GM19452 (cell line): ENCODE data around the gene HAND1.
A peak's percentile ranks its signal among the peaks of the same experiment; 100 is the strongest.

Source experiments
- ATAC-seq: cut with Tn5 transposase; IDR thresholded peaks from one replicate; pipeline ENCODE4 v1.9.1; 2021; ENCODE audit not compliant: unreplicated experiment

Gene HAND1

DNA sequence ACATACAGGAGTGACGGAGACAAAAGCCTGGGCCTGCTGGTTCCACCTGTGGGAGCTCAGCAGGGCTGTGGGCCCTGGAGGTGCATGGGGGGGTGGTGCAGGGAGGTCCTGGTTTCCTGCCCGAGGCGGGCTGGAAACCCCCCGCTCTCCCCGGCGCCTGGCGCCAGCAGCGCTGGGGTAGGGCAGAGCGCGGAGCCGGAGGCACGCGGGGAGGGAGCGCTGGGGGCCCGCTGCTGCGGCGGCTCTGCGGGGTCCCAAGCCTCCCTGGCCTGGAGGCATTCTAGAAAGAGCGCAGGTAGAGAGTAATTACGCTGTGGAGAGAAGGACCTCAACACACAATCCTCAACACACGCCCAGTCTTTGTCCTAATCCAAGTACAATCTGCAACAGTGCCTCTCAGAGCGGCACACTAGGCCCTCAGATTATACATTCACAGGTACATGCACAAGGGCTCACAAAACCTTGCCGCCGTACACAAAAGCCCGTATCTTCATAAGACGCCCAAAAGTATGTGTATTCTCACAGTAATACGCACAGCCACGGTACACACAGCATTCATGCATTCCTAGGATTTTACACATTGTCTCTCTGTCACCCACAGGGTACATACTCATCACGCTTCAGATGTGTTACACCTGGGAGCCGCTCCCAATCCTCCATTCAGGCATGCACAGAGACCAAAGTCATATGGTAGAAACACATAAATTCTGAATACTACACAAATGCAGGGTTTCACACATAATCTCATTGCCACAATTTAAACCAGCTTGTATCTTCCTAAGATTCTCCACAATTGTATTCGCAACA is 2.1 kb upstream of the HAND1 start:
- no peak for ATAC-seq

DNA sequence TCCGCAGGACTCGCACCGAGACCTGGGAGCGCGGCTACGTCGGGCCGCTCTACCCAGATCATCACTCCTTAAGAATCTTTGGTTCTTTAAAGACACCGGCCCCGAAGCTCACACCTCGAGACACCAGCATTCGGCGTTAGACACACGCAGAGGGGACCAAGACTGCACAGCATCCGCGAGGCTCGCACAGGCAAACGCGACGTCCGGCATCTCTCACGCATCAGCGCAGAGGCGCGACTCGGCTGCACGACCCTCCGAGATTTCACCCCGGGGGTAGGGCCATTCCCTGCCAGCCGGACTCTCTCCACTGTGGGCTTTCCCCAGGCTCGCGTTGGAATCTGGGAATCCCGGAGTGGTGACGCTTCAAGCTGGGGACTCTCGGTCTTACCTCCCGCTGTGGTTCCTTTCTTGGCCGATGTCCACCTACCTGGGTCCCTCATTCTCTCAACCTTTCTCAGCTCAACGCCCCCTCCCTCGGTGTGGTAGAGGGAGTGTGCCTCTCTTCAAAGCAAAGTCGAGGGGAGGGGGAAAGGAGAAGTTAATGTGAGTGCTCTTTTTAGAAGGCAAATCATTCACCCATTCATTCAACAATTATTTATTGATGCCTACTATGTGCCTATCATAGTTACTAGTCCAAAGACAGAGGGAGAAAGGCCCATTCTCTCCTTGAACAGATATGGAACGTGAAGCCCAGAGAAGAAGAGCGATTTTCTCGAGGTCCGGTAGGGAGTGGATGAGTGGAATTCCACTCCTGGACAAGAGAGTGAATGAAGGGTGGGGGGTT is 1.3 kb upstream of the HAND1 start:
- no peak for ATAC-seq

- no peak for ATAC-seq
Observed at GRCh38 chr5:154478752-154479159, 729 bp upstream of the HAND1 start.

- ATAC-seq: no peak
Observed at GRCh38 chr5:154477382-154478223, 424 bp downstream of the HAND1 start.

DNA sequence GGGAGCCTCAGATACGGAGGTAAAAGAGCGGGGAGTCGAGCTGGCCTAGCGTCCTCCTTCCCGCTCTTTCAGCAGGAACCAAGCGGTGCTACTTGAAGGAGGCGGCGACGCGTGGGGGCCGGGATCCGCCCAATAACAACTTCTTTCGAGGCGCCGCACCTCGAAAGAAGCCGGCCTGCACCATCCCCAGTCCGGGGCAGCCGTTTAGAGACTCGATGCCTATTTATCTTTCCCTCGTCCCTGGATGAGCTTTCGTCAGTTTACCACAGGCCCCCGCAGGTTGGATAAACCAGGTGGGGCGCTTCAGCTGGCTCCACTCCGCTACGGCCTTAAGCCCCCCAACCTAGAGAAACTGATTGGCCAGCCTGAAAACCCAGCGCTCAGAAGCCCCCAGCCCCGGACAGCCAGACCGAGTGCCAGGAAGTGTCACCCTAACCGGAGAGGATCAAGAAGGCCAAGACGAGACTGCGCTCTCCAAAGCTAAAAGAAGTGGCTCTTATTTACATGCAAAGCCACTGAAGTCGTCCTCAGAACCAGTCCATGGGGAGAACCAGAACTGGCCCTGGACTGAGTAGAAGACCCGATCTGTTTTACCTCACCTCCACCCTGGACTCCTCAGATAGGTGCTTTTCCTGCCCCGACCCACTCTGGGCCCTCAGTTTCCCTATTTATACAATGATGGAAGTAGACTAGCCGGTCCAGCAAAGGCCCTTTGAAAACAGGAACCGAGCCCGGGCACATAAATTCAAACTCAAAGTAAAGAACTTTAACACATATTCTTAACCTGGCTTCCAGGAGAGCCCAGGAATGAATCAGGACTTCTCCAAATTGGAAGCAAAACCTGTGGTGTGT is 1.4 kb downstream of the HAND1 start:
- ATAC-seq: no peak

DNA sequence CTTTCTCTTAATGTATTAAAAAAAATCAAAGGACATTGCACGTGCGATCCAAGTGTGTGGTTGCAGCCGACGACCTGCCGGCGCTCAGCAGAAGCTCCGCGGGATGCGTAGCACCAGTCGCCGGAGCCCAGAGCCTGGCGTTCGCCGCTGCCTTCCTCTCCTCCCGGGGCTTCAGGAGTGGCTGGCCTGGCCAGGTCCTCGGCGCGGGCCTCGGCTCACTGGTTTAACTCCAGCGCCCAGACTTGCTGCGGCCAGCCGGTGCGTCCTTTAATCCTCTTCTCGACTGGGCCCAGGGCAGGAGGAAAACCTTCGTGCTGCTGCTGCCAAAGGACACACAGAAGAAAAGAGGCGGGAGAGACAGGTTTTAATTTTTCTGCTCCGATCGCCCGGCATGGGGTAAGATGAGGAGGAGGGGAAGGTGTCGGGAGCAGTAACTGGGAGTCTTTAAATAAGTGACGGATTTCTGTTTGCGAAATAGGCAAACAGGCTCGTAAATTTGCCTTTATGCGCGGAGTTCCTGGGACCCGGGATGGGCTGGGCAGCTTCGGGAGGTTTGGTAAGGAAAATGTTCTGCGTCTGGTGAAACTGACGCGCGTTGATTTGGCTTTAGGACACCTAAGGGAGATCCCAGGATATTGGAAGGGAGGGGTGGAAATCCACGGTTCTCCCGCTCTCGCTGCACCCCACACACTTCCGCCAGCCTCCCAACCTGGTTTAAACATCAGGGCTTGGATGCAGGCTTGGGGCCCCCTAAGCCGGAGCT is 2.3 kb downstream of the HAND1 start:
- ATAC-seq: no peak

DNA sequence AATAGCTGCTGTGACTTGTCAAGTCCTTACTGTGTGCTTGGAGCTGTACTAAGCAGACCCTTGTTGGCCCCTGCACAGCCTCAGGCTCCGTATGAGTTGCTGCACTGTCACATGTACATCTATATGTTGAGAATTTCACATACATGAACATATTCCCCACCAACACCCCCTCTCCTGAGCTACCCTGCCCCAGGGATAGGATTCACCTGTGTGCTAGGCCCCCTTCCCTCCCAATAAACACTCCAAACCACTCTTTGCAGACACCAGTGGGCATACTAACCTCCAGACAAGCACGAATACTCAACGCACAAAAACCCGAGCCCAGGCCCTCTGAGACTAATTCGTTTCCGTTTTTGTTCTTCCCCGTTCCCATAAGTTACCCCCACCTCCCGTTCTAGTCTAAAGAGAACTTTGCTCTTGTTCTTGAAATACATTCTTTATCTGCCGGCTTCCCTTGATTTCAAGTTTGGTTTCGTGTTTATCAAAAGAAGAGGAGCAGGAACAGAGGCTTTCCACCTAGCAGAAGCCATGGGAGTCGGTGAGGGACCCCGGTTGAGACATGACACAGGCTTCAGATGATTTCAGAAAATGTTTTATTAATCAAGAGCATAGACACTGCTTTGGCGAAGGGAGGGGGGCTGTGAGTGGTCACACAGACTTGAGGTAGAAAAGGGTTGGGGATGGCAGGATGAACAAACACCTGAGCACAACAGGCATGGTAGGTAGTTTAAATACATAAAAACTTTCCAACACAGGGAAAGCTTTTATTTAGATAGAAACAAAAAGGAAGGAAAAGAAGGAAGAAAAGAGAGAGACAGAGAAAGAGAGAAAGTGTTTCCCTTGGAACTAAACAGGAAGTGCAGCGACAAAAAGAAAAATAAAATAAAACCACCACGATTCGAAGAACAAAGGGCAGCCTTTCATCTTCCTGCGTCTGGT is 3.4 kb downstream of the HAND1 start:
- ATAC-seq: no peak

DNA sequence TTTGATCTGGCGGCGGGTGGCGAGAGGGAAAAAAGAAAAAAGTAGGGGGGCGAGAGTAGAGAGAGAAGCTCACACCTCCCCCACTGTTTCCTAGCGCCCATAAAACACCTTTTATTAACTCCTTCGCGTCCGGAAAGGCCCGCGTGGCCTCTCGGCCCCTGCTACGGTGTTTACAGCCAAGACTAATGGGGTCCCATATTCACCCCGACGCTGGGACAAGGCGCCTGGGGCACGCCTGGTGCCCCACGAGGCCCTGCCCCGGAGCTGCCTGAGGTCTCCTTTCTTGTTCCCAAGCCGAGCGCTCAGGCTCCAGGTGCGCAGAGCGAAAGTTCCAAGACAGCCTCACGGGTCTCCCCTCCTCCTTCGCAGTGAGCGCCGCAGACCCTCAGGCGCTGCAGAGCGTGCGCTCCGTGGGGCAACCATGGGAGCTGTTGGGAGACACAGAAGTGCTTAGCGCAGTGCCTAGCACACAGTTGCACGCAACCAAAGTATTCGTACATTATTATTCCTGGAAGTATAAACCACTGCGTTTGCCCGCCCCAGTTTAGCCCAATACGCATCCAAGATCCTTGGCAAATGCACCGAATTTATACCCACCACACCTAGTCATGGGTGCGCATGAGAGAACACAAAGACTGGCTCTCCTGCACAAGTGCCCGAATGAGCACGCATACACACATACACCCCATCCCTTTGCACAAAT is 4.3 kb downstream of the HAND1 start:
- ATAC-seq: no peak

- ATAC-seq: no peak
Observed at GRCh38 chr5:154472871-154473580, 5.0 kb downstream of the HAND1 start.

DNA sequence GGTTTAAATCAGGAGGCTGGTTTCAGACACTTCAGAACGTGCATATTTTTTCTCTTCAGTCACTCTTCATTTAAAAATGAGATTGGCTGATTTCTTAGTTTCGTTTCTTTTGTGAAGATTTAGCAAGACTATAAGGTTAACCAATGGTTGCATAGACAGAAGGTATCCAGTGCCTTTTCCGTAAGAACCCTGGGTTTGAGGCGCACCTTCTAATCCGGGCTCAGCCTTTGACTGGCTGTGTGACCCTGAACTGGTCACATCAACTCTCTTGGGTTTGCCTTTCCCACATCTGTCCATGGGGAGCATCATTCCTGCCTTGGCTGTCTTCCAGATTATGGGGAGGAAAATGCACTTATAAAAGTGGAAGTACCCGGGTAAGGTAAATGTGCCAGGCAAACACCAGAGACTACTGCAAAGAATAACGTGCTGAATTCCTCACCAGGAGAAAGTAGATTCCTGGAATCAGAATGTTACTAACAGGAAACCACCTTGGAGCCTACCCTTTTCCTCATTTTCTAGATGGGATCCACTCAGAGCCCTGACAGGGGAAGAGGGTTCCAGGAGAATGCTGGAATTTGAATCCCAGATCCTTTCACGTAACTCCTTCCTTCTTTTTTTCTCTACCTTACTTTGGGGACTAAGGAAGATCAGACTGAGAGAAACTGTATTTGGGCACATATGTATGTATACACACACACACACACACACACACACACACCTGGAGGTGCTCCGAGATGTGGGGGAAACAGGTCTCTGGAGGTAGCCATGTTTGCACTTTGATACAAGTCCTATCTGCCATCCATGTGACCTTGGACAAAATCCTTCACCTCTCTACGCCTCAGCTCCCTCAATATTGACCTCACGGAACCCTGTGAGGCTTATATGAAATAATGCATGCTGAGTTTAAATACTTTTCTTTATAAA is 6.8 kb downstream of the HAND1 start:
- ATAC-seq: no peak

DNA sequence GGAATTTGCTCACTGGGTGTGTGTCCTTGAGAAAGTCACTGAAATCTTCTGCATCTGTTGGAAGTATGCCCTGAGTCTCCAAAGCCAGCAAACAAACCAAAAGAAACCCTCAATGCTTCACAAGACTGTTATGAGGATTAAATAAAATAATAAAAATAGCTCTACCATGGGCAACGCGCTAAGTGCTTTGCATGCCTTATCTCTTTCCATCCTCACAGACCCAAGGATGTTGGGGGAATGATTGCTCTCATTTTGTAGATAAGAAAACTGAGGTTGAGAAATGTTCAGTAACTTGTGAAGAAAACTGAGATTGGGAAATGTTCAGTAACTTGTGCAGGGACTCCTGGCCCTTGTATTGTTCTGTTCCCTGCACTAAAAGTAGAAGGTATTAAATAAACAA is 7.9 kb downstream of the HAND1 start:
- ATAC-seq: no peak

- ATAC-seq: peak; percentile 94
Observed at GRCh38 chr5:154467655-154468354, 10.2 kb downstream of the HAND1 start.

DNA sequence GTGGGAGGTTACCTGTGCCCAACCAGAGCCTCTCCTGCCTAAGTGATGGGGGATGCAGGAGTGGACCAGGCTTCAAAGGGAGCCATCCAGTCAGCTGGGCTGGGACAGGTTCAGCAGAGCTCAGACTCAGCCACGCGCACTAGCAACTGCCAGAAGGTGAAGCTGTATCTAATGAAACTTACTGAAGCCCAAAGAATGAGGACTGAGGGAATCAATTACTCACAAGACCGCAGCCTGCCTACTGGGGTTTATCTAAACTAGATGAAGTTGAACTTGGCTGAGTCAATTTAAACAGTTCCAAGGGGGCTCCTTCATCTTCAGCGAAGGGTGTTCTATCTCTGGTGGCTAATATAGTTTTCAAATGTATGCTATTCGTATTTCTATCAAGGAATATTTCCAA is 11.4 kb downstream of the HAND1 start:
- no peak for ATAC-seq

GRCh38 chr5:154466147-154466546 is 11.9 kb downstream of the HAND1 start:
- no peak for ATAC-seq

DNA sequence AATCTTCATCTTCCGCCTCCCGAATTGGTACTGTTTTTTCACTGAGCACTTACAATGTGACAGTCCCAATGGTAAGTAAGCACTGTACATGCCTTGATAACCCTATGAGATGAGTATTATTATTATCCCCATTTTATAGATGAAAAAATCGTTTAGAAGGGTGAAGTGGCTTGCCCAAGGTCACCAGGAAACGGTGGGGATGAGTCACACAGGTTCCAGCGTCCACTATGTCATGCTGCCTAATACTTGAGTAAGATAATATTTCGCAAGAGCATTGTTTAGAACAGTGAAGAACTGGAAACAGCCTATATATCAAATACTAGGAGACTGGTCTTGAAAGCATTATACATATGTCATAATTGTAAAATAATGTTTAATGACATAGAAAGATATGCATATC is 12.9 kb downstream of the HAND1 start:
- ATAC-seq: no peak

DNA sequence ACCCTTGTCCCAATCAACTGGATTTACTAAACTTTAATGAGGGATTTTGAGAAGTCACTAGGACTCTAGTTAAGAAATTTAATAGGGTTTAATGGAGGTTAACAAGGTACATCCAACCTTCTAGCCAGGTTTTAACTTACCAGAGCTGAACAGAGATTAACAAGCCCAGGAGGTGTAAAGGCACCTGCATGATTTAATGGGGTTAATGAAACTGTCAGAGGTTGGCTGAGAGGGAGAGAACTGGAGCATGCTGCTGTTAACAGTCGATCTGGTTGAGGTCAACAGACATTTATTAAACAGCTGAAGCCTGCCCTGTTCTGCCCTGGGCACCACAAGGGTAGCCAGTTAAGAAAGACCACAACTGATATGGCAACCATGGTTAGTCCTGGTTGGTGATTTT is 13.6 kb downstream of the HAND1 start:
- ATAC-seq: no peak
